GM21381 (cell line): Measurements from ENCODE around the gene HYAL1.
A peak's percentile ranks its signal among the peaks of the same experiment; 100 is the strongest.
"Not testable (repeated sequence)": the region's sequence is repeated elsewhere in the genome, so short reads cannot be mapped to it uniquely, and the experiment has no call there.

ENCODE experiments used
- ATAC-seq: cut with Tn5 transposase; IDR thresholded peaks from one replicate; pipeline ENCODE4 v1.9.1; 2021; ENCODE audit warnings: mild to moderate bottlenecking, moderate library complexity; ENCODE audit not compliant: unreplicated experiment

Gene HYAL1

GRCh38 chr3:50275141-50275995, 28.0 kb downstream of the HYAL1 start:
- ATAC-seq: no peak

- no peak for ATAC-seq
These were observed 28.8 kb downstream of the HYAL1 start for GRCh38 chr3:50274371-50275104.

GRCh38 chr3:50273689-50274065, 29.7 kb downstream of the HYAL1 start:
- ATAC-seq: no peak

GRCh38 chr3:50272911-50273688, 30.3 kb downstream of the HYAL1 start:
- peak; percentile 88 for ATAC-seq

- ATAC-seq: not testable (repeated sequence)
These were observed 30.9 kb downstream of the HYAL1 start for GRCh38 chr3:50272538-50272910.

GRCh38 chr3:50271314-50271936, 31.9 kb downstream of the HYAL1 start:
- no peak for ATAC-seq

- no peak for ATAC-seq
These were observed 32.8 kb downstream of the HYAL1 start for GRCh38 chr3:50270422-50271224.

- no peak for ATAC-seq
These were observed 33.4 kb downstream of the HYAL1 start for GRCh38 chr3:50269977-50270413.

GRCh38 chr3:50269460-50269859, 33.9 kb downstream of the HYAL1 start:
- no peak for ATAC-seq

- ATAC-seq: no peak
These were observed 34.5 kb downstream of the HYAL1 start, which contains the start of gene SEMA3B for GRCh38 chr3:50268703-50269451. TSS of gene SEMA3B (plus strand) at chr3:50269147. CDS start at chr3:50269241, 94 bp downstream.

GRCh38 chr3:50268276-50268675, 35.1 kb downstream of the HYAL1 start:
- no peak for ATAC-seq

- no peak for ATAC-seq
These were observed 36.0 kb downstream of the HYAL1 start for GRCh38 chr3:50267280-50267913.

- no peak for ATAC-seq
These were observed 36.5 kb downstream of the HYAL1 start for GRCh38 chr3:50266836-50267235.

GRCh38 chr3:50266017-50266416, 37.4 kb downstream of the HYAL1 start:
- no peak for ATAC-seq

GRCh38 chr3:50265571-50265970, 37.8 kb downstream of the HYAL1 start:
- ATAC-seq: no peak

GRCh38 chr3:50264964-50265485, 38.3 kb downstream of the HYAL1 start:
- no peak for ATAC-seq

- no peak for ATAC-seq
These were observed 38.9 kb downstream of the HYAL1 start for GRCh38 chr3:50264383-50264963.
